Neural crest cell (in vitro differentiated cells): ENCODE measurements around the gene C3orf20. TPM values are rescaled to one million over a fixed set of nuclear protein-coding genes. Genes with fewer than 3 reads are reported as not detected.

Experiments used
- DNase-seq: peaks from one replicate; pipeline ENCODE4 v3.0.0; 2021; ENCODE audit warnings: low read depth, mixed read lengths, low spot score
- H3K27ac Mint-ChIP-seq: one replicate; pipeline ENCODE4 v1.8.0; 2021; ENCODE audit warnings: mild to moderate bottlenecking, mixed read lengths; ENCODE audit not compliant: unreplicated experiment
- H3K27me3 Mint-ChIP-seq: 2 replicates; pipeline ENCODE4 v1.8.0; 2021; ENCODE audit warnings: low read depth, mild to moderate bottlenecking, mixed read lengths
- H3K36me3 Mint-ChIP-seq: 2 replicates; pipeline ENCODE4 v1.8.0; 2021; ENCODE audit warnings: low read depth, mild to moderate bottlenecking, mixed read lengths
- H3K4me1 Mint-ChIP-seq: 2 replicates; pipeline ENCODE4 v1.8.0; 2021; ENCODE audit warnings: mixed read lengths
- H3K4me3 Mint-ChIP-seq: one replicate; pipeline ENCODE4 v1.8.0; 2021; ENCODE audit warnings: mild to moderate bottlenecking, mixed read lengths
- H3K9me3 Mint-ChIP-seq: 2 replicates; pipeline ENCODE4 v1.8.0; 2021; ENCODE audit warnings: mixed read lengths
- total RNA-seq: library from RNA; stranded (reverse); gene quantifications from 2 replicates; pipeline ENCODE4 v1.2.1, GENCODE V29; 2021
- TF ChIP-seq, protein P1 (sequence below): fragments of 200-600 bp; sonication (generic); conservative IDR thresholded peaks from 2 replicates; pipeline ENCODE4 v1.5.0; 2021; ENCODE audit warnings: antibody characterized with exemption, mild to moderate bottlenecking

The C3orf20 gene
- total RNA-seq, 1 donor from 2014 or later: 0.14 TPM

DNA sequence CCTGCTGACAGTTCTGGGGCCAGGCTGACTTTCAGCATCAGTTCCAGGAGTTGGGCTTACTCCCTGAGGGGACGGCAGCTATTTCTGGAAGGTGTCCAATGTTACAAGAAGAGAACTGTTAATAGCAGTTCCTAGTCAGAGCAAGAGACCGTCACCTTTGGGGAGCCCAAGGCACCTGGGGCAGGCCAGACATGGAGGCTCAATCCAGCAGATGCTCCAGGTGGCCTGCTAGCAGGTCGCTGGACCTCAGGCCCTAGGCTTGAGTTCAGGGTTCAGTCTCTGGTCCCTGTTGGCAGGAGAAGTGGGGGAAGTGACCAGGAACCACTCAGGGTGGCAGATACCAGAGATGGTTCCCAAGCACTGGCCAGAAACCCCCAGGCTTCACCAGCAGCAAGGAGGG is 25.9 kb downstream of the C3orf20 start:
- no peaks in the 10 kb centered on the region for H3K36me3 Mint-ChIP-seq
- TF ChIP-seq, protein P1, sequence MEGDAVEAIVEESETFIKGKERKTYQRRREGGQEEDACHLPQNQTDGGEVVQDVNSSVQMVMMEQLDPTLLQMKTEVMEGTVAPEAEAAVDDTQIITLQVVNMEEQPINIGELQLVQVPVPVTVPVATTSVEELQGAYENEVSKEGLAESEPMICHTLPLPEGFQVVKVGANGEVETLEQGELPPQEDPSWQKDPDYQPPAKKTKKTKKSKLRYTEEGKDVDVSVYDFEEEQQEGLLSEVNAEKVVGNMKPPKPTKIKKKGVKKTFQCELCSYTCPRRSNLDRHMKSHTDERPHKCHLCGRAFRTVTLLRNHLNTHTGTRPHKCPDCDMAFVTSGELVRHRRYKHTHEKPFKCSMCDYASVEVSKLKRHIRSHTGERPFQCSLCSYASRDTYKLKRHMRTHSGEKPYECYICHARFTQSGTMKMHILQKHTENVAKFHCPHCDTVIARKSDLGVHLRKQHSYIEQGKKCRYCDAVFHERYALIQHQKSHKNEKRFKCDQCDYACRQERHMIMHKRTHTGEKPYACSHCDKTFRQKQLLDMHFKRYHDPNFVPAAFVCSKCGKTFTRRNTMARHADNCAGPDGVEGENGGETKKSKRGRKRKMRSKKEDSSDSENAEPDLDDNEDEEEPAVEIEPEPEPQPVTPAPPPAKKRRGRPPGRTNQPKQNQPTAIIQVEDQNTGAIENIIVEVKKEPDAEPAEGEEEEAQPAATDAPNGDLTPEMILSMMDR: no peak
- no peak overlapping the region for H3K4me3 Mint-ChIP-seq
- DNase-seq: no peak
- H3K27ac Mint-ChIP-seq: no peak overlapping the region
- H3K4me1 Mint-ChIP-seq: no peaks in the 10 kb centered on the region
- H3K9me3 Mint-ChIP-seq: no peaks in the 10 kb centered on the region
- no peaks in the 10 kb centered on the region for H3K27me3 Mint-ChIP-seq

DNA sequence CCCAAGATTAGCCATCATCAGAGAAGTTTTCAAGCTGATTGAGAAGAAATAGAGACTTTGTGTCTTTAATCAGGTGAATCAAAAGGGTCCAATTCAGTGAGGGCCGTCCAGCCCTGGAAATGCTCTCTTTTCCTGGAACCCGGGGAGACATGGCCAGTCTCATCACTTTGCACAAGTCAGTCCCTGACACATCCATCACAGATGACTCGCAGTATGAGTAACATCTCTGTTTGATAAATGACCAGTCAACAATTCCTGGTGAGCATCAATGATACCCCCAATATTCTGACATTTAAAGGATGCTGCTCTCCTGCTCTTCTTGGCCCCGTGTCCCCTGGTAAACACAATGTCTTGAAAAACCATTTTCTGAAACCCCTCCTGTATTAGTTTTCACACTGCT is 26.7 kb downstream of the C3orf20 start:
- no peaks in the 10 kb centered on the region for H3K9me3 Mint-ChIP-seq
- no peaks in the 10 kb centered on the region for H3K36me3 Mint-ChIP-seq
- TF ChIP-seq, protein P1: no peak
- no peak overlapping the region for H3K27ac Mint-ChIP-seq
- no peak for DNase-seq
- H3K4me3 Mint-ChIP-seq: no peak overlapping the region
- H3K4me1 Mint-ChIP-seq: peaks cover 4% of the 10 kb centered on the region
- no peaks in the 10 kb centered on the region for H3K27me3 Mint-ChIP-seq

DNA sequence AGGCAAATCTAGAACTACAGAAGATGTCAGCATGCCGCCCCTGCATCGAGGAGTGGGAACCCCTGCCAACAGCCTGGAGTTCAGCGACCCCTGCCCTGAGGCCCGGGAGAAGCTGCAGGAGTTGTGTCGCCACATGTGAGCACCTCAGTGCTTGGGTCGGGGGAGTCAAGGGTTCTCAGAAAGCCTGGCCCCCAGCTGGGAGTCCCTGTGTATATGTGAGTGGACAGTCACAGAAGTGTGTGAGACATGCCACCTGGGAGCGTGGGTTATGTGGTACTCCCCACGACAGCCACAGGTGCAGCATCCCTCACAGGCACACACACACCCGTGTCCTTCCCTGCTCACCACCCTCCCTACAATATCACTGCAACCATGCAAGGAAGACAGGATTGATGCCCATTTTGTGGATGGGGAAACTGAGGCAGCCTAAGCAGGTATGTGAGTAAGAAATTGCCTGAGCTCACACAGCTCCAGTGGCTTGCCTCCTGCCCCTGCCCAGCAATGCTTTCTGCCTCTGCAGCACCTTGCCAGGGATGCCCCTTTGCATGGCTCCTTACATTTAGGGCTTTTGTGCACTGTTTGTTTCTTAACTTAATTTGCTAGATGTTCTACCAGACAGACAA is 28.3 kb downstream of the C3orf20 start:
- no peak for DNase-seq
- no peaks in the 10 kb centered on the region for H3K9me3 Mint-ChIP-seq
- no peak overlapping the region for H3K4me3 Mint-ChIP-seq

DNA sequence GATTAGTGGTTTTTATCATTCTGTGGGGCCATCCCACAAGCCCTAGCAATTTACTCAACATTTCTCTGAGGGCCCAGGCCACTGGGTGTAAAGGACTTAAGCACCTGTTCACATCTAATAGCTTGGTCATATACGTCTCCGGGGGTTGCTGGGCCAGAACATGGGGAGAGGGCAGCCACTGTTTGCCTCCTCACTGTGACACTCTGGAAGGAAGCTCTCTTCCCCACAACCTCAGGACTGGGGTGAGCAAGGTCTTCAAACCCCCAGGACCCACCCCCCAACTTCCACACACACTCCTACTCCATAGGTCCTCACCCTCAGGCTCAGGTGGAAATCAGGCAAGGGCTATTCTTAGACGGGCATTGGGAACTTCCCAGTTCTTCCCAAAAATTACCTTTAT is 28.9 kb downstream of the C3orf20 start:
- no peak for DNase-seq
- Mint-ChIP-seq H3K27me3 (no peaks in the 10 kb centered on the region), H3K27ac (no peak overlapping the region)

More for the DNA sequence above, 28.3 kb downstream of the C3orf20 start:
- Mint-ChIP-seq H3K27me3 (no peaks in the 10 kb centered on the region), H3K4me1 (peaks cover 4% of the 10 kb centered on the region), H3K36me3 (no peaks in the 10 kb centered on the region), H3K27ac (no peak overlapping the region)
- TF ChIP-seq, protein P1: no peak

DNA sequence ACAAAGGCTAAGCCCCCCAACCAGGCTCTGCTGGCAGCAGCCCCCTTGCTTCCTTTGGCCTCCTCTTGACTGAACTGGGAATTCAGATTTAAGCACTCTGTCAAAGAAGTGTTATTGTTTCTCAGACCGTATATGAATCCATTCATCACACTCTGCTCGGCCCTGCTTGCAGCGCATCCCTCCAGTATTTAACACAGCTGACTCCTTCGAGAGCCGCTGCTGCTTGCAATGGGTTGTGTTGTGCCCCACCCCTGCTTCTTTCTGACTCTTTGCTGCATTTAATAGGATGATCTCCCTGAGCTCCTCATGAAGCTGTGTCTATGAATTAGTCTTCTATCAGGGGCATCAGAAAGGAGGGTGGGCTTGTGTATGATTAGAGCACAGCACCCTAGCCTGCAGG is 31.2 kb downstream of the C3orf20 start:
- DNase-seq: no peak
- Mint-ChIP-seq H3K4me3 (no peak overlapping the region), H3K27me3 (no peaks in the 10 kb centered on the region), H3K9me3 (no peaks in the 10 kb centered on the region), H3K27ac (no peak overlapping the region), H3K4me1 (peaks cover 4% of the 10 kb centered on the region), H3K36me3 (no peaks in the 10 kb centered on the region)
- TF ChIP-seq, protein P1: no peak

More for the DNA sequence above, 28.9 kb downstream of the C3orf20 start:
- no peak overlapping the region for H3K4me3 Mint-ChIP-seq
- H3K36me3 Mint-ChIP-seq: no peaks in the 10 kb centered on the region
- no peaks in the 10 kb centered on the region for H3K9me3 Mint-ChIP-seq
- peaks cover 4% of the 10 kb centered on the region for H3K4me1 Mint-ChIP-seq
- TF ChIP-seq, protein P1: no peak
